CD4-positive, alpha-beta T cell treated with Interleukin-17A for 4 hours (primary cell): ENCODE data around the gene CLEC16A.
"Not testable (repeated sequence)": the region's sequence is repeated elsewhere in the genome, so short reads cannot be mapped to it uniquely, and the experiment has no call there.

Experiments
- DNase-seq: peaks from one replicate; pipeline ENCODE4 v3.0.0-alpha.2; 2020; ENCODE audit warnings: mixed read lengths

The CLEC16A gene

DNA sequence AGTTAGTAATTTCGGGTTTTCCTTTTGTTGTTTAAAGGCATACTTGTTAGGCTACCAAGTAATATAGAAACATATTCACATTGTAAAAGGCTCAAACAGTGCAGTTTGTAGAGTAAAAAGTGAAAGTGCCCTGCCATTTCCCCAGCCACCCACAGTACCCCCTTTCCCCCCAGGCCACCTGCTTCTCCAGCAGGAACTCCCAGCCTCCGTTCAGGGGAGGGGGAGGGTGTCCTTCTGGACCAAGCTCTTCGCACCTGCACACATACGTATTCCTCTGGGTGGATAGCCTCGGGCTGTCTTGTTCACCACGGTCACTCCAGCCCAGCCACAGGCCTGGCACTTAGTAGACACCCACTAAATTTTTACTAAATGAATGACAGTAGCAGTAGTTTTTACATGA is 144.5 kb downstream of the CLEC16A start:
- no peak for DNase-seq

- no peak for DNase-seq
Observed at GRCh38 chr16:11089504-11090124, 145.2 kb downstream of the CLEC16A start.

DNA sequence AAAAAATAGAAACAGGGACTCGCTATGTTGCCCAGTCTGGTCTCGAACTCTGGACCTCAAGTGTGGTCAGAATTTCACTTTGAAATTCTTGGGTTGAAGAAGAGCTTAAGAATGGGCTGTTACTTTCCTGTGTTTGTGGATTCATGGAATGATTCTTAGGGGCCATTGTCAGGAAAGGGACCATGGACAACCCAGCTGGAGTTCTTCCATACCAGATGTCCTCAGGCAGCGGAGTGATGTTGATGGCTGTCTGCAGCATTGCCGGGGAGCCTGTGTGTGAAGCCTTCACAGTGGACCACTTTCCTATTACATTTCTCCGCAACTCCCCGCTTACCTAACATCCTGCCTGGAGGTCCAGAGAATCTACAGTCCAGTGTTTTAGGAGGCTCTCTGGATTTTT is 145.9 kb downstream of the CLEC16A start:
- no peak for DNase-seq

GRCh38 chr16:11091021-11091785 is 146.8 kb downstream of the CLEC16A start:
- DNase-seq, result no peak

DNA sequence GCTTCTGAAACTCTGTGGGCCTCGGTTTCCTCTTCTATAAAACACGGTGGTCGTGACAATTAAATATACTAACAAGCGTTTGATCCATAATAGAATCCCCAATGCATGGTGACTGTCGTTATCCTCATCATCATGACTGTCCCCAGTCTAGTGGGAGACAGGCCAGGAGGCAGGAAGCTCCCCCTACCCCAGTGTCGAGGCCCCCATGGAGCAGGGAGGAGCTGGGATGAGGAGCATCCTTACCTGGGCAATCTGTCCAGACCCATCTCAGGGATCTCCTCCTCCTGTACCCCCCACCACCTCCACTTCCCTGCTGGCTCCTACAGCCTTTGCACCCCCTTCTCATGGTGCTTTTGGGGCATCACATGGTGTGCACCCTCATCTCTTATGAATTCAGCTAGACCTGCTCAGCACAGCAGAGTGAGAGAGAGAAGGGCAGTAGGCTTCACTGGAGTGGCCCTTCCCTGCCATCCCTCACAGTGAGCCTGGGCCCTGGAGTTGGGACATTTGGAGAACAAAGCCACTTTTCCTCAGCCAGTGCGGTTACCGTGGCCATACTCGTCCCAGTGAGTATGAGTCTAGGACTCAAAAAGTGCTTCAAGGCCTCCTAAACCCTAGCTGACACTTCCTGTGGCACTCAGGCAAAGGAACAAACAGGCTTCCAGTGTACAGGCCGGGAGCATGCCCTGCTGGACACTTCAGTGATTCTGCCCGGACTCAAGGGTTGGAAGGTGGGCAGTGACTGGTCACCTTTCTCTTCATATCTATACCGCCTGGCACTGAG is 148.6 kb downstream of the CLEC16A start:
- DNase-seq, result no peak

DNA sequence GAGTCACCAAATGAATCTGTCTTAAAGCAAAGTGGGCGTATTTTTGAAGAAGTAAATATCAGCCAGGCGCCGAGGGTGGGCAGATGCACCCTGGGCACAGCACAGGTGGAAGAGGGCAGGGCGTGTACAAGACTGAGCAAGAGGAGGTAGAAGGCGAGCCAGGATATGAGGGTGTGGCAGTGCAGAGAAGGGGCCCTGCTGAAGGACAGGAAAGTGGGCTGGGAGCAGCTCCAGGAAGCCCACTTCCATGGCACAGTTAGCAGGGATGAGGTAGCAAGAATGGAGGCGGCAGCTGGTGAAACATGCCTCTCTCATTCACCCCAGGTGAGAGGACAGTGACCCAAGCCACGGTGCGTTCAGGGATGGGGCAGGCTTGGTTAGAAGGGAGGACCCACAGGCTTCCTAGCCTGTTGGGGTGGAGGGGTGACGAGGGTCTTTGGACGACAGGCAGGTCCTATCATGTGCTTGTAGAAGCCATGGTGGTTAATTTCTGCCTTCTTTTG is 149.3 kb downstream of the CLEC16A start:
- no peak for DNase-seq

GRCh38 chr16:11094075-11094856 is 149.9 kb downstream of the CLEC16A start:
- peak; percentile 36 for DNase-seq

- no peak for DNase-seq
Observed at GRCh38 chr16:11094857-11095565, 150.6 kb downstream of the CLEC16A start.

DNA sequence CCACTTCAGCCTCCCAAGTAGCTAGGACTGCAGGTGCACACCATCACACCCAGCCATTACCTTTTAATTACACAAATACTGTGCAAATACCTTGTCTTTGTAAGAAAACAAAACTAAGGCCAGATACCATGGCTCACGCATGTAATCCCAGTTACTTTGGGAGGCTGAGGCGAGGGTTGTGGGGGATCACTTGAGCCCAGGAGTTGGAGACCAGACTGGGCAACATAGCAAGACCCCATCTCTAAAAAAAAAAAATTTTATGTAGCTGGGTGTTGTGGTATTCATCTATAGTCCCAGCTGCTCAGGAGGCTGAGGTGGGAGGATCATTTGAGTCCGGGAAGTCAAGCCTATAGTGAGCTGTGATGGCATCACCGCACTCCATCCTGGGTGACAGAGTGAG is 151.6 kb downstream of the CLEC16A start:
- no peak for DNase-seq

- no peak for DNase-seq
Observed at GRCh38 chr16:11097094-11097786, 152.9 kb downstream of the CLEC16A start.

DNA sequence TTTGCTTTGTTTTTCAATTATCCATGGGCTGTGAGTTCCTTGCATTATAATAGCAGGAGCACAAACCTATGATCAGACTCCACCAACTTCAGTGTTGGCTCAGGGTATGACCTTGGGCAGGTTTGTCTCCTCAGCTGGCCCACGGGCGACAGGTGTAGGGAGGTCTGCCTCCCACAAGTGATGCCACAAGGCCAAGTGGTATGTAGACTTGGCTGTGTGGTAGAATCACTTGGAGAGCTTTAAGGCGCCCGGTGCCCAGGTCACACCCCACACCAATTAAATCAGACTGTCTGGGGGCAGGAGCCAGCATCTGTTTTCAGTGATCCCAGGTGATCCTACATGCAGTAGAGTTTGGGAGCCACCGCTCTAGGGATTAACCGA is 153.4 kb downstream of the CLEC16A start:
- DNase-seq, result no peak

DNA sequence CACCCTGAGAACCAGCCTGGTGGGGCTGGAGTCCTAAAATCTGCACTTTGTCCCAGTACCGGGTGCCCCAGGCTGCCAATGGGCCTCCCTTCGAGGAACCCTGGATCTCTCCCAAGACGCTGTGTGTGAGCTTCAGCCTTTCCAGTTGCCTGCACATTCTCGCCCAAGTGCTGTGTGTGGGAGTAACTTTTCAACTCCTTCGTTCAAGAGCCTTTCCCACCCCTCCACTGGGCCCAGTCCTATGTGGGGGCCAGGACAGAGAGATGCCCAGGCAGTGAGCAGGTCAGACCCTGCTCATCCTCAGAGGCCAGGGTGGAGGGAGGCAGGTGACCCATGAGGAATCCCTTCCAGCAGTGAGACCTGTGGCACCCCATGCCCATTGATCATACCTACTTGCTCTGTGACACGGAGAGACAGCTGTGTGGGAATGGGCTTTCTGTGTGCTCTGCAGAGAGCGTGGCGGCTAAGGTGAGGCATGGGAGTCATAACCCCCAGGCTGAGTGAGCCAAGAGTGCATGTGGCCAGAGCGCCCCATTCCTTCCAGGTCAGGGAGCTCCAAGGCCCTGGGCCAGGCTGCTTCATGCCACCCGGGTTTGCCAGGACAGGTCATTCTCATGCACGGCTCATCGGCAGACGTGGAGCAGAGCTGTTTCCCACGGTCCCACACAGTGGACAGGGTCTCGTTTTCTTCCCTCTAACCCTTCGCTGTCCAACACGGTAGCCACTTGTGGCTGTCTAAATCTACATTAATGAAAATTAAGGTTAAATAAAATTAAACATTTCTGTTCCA is 154.4 kb downstream of the CLEC16A start:
- DNase-seq, result no peak

- DNase-seq, result no peak
Observed at GRCh38 chr16:11099672-11100205, 155.4 kb downstream of the CLEC16A start.

DNA sequence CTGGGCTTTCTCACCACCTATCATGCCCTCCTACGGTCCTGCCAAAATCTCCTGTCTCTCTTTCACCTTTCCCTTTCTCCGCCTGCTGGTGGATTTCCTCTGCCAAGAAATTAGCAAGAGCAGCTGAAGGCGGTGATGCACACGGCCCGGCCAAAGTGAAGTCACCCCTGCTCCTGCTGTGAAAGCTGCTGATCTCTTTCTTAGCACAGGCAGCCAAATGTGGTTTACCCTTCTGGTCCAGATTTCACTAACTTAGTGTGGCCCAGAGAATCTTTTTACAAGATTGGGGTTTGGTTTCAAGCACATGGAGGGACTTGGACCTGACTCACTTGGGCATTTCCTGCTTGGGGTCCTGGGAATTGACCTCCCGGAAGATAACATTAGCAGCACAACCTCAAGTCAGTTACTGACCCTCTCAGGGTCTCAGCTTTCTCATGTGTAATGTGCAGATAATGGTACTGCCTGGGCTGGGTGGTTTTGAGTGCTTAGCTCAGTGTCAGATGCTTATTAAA is 155.9 kb downstream of the CLEC16A start:
- DNase-seq, result no peak

DNA sequence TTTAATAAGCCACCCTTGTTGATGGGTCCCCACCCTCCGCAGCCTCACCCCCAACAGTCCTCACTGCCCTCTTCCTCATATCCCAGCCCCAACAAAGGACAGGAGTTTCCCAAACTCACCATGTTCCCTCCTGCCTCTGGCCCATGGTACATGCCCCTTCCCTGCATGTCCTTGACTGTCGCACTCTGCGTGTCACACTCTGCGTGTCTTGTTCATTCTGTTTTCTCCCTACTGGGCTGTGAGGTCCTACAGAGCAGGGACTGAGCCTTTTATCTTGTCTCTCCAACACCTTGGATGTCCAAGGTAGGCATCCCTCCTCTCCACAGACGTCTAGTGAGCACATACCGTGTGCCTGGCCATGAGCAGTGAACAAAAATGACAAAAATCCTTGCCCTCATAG is 156.9 kb downstream of the CLEC16A start:
- no peak for DNase-seq

- no peak for DNase-seq
Observed at GRCh38 chr16:11101695-11102522, 157.5 kb downstream of the CLEC16A start.

DNA sequence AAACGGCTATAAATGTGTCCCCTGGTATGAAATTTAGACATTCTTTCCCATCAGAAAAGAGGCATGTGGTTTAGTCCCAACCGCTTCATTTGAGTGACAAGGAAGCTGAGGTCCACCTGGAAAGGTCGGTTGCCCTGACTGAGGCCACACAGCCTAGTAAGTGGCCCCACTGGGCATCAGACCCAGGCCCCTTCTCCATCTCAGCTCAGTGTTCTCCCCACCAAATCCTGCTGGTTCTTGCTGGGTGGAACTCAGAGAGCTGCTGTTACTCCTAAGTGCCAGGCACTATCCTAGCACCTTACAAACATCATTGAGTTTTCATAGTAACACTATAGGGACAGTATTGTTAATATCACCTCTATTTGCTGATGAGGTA is 158.1 kb downstream of the CLEC16A start:
- DNase-seq, result no peak

- DNase-seq, result not testable (repeated sequence)
Observed at GRCh38 chr16:11103301-11103700, 158.9 kb downstream of the CLEC16A start.
